ENCODE results near the gene SMIM29.

DNA sequence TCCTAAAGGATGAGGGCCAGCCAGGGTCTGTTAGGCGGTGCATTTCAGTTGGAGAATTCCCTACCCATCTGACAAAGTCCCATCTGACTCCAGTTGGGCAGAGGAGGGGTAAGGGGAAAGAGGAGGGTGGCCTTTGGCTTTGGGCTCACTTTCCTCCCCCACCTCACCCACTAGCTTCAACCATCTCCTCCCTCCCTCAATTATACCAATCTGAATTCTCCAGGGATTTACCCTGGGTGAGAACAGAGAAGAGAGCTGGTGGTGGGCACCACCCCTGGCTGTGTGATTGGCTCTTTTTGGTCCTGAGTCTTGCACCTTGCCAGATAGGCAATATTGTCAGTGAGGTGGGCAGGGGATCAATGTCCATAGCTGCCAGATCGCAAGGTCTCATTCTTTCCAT, 8.9 kb downstream of the SMIM29 start:
- TF ChIP-seq, protein P1, sequence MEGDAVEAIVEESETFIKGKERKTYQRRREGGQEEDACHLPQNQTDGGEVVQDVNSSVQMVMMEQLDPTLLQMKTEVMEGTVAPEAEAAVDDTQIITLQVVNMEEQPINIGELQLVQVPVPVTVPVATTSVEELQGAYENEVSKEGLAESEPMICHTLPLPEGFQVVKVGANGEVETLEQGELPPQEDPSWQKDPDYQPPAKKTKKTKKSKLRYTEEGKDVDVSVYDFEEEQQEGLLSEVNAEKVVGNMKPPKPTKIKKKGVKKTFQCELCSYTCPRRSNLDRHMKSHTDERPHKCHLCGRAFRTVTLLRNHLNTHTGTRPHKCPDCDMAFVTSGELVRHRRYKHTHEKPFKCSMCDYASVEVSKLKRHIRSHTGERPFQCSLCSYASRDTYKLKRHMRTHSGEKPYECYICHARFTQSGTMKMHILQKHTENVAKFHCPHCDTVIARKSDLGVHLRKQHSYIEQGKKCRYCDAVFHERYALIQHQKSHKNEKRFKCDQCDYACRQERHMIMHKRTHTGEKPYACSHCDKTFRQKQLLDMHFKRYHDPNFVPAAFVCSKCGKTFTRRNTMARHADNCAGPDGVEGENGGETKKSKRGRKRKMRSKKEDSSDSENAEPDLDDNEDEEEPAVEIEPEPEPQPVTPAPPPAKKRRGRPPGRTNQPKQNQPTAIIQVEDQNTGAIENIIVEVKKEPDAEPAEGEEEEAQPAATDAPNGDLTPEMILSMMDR (conservative IDR thresholded peaks at IDR 0.05; ENCODE audit: low read depth in 2 of 2) = no peak
- TF ChIP-seq, protein P2, sequence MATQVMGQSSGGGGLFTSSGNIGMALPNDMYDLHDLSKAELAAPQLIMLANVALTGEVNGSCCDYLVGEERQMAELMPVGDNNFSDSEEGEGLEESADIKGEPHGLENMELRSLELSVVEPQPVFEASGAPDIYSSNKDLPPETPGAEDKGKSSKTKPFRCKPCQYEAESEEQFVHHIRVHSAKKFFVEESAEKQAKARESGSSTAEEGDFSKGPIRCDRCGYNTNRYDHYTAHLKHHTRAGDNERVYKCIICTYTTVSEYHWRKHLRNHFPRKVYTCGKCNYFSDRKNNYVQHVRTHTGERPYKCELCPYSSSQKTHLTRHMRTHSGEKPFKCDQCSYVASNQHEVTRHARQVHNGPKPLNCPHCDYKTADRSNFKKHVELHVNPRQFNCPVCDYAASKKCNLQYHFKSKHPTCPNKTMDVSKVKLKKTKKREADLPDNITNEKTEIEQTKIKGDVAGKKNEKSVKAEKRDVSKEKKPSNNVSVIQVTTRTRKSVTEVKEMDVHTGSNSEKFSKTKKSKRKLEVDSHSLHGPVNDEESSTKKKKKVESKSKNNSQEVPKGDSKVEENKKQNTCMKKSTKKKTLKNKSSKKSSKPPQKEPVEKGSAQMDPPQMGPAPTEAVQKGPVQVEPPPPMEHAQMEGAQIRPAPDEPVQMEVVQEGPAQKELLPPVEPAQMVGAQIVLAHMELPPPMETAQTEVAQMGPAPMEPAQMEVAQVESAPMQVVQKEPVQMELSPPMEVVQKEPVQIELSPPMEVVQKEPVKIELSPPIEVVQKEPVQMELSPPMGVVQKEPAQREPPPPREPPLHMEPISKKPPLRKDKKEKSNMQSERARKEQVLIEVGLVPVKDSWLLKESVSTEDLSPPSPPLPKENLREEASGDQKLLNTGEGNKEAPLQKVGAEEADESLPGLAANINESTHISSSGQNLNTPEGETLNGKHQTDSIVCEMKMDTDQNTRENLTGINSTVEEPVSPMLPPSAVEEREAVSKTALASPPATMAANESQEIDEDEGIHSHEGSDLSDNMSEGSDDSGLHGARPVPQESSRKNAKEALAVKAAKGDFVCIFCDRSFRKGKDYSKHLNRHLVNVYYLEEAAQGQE (IDR thresholded peaks at IDR 0.05; ENCODE audit: unreplicated experiment) = no peak
- TF ChIP-seq EZH2 (IDR thresholded peaks at IDR 0.05; ENCODE audit: low read depth, unreplicated experiment) (no peak), EZH2phosphoT487 (IDR thresholded peaks at IDR 0.05; ENCODE audit: unreplicated experiment) (no peak), POLR2AphosphoS5 (IDR thresholded peaks at IDR 0.05; ENCODE audit: low read depth) (no peak), NANOG (IDR thresholded peaks at IDR 0.05; ENCODE audit: borderline replicate concordance) (no peak), JUNB (IDR thresholded peaks at IDR 0.05; ENCODE audit: unreplicated experiment) (no peak), ZNF114 (CRISPR knock-in tag; IDR thresholded peaks at IDR 0.05) (no peak)
- TF ChIP-seq, protein P3, sequence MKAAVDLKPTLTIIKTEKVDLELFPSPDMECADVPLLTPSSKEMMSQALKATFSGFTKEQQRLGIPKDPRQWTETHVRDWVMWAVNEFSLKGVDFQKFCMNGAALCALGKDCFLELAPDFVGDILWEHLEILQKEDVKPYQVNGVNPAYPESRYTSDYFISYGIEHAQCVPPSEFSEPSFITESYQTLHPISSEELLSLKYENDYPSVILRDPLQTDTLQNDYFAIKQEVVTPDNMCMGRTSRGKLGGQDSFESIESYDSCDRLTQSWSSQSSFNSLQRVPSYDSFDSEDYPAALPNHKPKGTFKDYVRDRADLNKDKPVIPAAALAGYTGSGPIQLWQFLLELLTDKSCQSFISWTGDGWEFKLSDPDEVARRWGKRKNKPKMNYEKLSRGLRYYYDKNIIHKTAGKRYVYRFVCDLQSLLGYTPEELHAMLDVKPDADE (IDR thresholded peaks at IDR 0.05) = no peak

All from GM23338 (cell line).